GM18951 (cell line): ENCODE measurements around the gene SCRN3.
"Not testable (repeated sequence)": the region's sequence is repeated elsewhere in the genome, so short reads cannot be mapped to it uniquely, and the experiment has no call there.

Experiments
- POLR2A ChIP-seq: IDR thresholded peaks from 4 replicates; pipeline ENCODE4 v1.6.1; 2011; ENCODE audit warnings: mild to moderate bottlenecking; ENCODE audit not compliant: insufficient read length, insufficient read depth; ENCODE audit errors: extremely low read depth
- in situ Hi-C: fragments of 300-500 bp; cut with MboI; formaldehyde crosslinking; loops from one replicate; pipeline ENCODE4 v1.12.0; 2022; ENCODE audit warnings: low sequenced_read_pairs, mixed read lengths, inconsistent platforms; ENCODE audit not compliant: unreplicated experiment

The SCRN3 gene

DNA sequence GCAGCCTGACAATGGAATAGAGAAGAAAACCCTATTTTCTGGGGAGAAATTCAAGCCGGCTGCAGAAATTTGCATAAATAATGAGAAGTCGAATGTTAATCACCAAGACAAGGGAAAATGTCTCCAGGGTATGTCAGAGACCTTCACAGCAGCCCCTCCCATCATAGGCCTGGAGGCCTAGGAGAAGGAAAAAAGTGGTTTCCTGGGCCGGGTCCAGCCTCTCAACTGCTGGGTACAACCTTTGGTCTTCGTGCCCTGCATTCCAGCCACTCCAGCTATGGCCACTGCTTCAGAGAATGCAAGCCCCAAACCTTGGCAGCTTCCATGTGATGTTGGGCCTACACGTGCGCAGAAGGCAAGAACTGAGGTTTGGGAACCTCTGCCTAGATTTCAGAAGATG, 6.0 kb upstream of the SCRN3 start:
- in situ Hi-C loops: no loop called here
- TF ChIP-seq POLR2A: no peak

- in situ Hi-C loops: not testable (repeated sequence)
Observed at GRCh38 chr2:174390303-174390702, 5.2 kb upstream of the SCRN3 start.

GRCh38 chr2:174392706-174393105, 2.8 kb upstream of the SCRN3 start:
- no peak for TF ChIP-seq POLR2A
- in situ Hi-C loops: no loop called here

GRCh38 chr2:174395969-174396630, 570 bp downstream of the SCRN3 start:
- TF ChIP-seq POLR2A: no peak
- in situ Hi-C loops: no loop called here

- no peak for TF ChIP-seq POLR2A
- in situ Hi-C loops: no loop called here
Observed at GRCh38 chr2:174397773-174398172, 2.2 kb downstream of the SCRN3 start.

- in situ Hi-C loops: no loop called here
- TF ChIP-seq POLR2A: no peak
Observed at GRCh38 chr2:174399171-174399570, 3.6 kb downstream of the SCRN3 start.

- TF ChIP-seq POLR2A: no peak
- in situ Hi-C loops: no loop called here
Observed at GRCh38 chr2:174400853-174401252, 5.3 kb downstream of the SCRN3 start.

GRCh38 chr2:174403628-174404027, 8.1 kb downstream of the SCRN3 start:
- TF ChIP-seq POLR2A: no peak
- in situ Hi-C loops: no loop called here

DNA sequence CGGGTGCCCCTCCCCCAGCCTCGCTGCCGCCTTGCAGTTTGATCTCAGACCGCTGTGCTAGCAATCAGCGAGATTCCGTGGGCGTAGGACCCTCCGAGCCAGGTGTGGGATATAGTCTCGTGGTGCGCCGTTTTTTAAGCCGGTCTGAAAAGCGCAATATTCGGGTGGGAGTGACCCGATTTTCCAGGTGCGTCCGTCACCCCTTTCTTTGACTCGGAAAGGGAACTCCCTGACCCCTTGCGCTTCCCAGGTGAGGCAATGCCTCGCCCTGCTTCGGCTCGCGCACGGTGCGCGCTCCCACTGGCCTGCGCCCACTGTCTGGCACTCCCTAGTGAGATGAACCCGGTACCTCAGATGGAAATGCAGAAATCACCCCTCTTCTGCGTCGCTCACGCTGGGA, 14.5 kb downstream of the SCRN3 start:
- in situ Hi-C loops: not testable (repeated sequence)

DNA sequence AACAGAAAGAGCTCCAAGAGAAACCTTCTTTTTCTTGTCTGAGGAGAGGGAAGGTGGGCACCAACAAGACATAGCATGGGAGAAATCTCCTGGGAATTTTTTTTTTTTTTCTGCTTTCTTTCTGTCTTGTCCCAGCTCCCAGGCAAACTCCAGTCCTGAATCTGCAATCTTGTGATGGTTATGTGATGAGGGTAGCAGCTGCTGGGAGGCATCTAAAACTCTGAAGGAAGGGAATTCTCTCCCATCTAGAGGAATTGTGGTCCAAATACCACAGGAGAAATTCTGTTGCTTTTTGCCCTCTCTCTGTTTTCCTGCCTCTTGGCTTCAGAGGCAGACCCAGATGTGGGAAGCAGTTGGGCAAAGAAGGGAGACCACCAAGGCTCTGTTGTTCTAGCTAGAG, 16.7 kb downstream of the SCRN3 start:
- in situ Hi-C loops: no loop called here
- TF ChIP-seq POLR2A: no peak

- in situ Hi-C loops: no loop called here
Observed at GRCh38 chr2:174428214-174428613, 32.7 kb downstream of the SCRN3 start.

DNA sequence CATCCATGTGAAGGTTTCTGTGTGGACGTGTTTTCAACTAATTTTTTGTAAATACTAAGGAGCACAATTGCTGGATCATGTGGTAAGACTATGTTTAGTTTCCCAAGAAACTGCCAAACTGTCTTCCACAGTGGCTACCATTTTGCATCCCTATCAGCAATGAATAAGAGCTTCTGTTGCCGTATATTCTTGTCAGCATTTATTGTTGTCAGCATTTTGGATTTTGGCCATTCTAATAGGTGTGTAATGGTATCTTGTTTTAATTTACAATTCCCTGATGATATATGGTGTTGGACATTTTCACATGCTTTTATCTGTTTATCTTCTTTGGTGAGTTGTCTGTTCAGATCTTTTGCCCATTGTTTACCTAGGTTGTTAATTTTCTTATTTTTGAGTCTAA, 34.5 kb downstream of the SCRN3 start:
- TF ChIP-seq POLR2A: no peak
- in situ Hi-C loops: no loop called here

More at GRCh38 chr2:174428214-174428613, 32.7 kb downstream of the SCRN3 start:
- TF ChIP-seq POLR2A: no peak

DNA sequence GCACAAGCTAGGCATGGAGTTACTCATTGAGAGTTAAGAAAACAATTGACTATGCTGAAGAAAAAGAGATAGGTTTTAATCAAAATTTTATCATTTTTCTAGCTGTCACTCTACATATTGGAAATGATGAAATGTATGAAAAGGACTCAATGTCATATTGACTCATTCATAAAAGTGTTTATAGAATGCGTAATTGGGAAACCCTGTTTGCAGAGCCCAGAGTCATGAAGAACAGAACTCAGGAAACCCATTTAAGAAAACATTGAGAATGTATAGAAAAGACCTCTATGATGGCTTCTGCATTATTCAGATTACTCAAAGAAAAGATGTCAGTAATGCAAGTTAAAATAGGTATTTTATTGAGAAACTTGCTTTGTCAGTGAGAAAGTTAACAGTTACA, 36.4 kb downstream of the SCRN3 start:
- TF ChIP-seq POLR2A: no peak
- in situ Hi-C loops: no loop called here

DNA sequence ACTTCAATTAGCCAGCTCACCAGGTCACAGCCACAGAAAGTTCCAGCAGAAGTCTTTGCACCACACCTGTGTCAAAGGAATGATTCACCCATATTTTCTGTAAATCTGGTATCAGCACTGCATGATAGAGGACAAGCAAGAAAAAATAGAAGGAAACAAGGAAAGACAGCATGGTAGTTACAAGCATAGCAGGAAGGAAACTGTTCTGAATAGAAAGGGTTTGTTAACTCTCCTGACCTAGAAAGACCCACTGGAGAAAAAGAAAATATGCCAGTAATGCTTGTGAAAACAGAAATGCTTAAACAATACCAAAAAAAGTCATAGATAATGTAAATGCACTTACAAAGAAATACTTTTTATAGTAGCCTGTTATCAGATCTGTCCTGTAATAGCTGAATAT, 40.8 kb downstream of the SCRN3 start:
- TF ChIP-seq POLR2A: no peak
- in situ Hi-C loops: no loop called here
